DMS153 treated with DMSO at 0.1 percent for 48 hours (cell line): Measurements from ENCODE around the gene EDAR.

Source experiments
- DNase-seq: peaks from one replicate; lab custom pipeline; 2025; ENCODE audit not compliant: unreplicated experiment; lab: John Stamatoyannopoulos, UW

EDAR gene

DNA sequence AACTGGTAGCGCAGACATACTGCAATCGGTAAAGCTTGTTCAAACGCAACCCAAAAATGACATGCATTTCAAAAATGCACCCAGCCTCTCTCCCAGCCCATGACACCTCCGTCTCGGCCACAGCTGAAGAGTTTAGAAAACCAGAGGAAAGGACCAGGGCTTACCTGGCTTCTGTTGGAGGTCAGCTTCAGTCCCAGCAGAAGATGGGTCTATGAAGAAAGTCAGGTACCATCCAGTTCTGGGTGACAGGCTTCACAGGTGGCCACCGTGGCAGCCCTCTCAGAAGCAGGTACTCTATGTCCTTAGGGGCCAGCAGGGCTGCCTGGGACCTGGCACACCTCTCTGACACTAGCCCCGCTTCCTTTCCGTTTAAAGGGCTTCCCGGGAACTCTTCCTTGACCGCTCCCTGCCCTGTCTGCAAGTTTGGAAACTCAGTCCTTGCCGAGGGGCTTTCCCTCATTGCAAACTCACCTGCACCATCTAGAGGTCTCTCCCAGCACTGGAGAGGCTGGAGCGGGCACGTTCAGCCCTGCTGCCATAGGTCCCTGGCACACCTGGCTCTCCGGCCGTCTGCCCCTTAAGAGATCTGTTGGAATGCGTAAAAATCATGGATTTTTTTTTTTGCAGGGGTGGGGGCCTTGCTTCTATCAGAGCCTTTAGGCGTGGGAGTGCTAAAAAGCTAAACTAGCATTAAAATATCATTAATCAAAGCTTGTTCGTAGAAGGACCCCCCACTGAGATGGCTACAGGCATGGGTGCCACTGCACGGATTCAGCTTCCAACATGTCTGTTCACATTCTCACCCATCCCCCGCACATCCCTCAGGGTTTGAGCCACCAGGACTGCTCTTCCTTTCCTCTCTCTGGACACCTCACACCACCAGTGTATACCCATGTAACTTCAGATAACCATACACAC lies at the start of gene EDAR:
EDAR (minus strand) TSS at position 425 of the 918 bp plus-strand sequence. CDS start 58,206 bp downstream, outside the sequence.
- DNase-seq: peak; percentile 4

DNA sequence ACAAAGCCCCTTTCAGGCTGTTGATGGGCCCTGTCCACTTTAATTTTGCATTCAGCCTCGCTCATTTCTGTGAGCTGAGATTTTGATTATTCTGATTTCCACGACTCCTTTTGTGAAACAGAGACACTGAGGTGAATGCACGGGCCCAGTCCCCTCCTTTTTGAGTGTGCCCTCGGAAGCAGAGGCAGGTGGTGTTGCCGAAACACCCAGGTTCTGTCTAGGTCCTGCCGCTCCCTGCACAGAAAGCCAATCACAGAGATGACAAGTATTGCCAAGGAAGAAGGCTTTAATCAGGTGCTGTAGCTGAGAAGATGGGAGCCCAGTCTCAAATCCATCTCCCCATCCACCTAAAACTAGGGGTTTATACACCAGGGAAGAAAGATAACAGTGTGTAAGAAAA lies 44.2 kb upstream of the EDAR start:
- DNase-seq: no peak

DNA sequence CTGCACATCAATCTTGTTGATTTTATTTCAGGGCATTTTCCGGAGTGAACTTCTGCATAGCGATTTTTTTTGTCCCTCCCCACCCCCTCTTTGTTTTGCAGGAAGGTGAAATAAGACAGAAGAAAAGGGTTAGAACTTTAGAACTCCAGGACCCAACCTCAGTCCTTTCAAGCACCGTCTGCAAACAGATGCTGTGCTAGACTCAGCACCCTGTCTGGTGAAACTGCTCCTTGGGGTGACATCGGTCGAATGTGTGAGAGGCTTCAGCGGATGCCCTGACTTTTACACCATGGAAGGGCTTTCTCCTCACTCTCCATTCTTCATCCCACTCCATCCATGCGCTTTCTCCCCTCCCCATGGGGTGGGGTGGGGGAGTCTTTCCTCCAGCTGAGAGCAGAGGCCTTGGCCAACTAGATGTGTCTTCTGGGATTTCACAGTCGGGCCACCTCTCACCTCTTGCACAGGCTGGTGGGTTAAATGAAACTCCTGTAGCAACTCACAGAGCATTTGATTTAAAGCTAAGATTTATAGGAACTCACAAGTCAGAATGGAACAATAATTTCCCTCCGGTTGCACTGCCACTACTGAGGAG lies 43.3 kb upstream of the EDAR start:
- no peak for DNase-seq

GRCh38 chr2:109031476-109032228 lies 42.6 kb upstream of the EDAR start:
- DNase-seq: peak; percentile 23

DNA sequence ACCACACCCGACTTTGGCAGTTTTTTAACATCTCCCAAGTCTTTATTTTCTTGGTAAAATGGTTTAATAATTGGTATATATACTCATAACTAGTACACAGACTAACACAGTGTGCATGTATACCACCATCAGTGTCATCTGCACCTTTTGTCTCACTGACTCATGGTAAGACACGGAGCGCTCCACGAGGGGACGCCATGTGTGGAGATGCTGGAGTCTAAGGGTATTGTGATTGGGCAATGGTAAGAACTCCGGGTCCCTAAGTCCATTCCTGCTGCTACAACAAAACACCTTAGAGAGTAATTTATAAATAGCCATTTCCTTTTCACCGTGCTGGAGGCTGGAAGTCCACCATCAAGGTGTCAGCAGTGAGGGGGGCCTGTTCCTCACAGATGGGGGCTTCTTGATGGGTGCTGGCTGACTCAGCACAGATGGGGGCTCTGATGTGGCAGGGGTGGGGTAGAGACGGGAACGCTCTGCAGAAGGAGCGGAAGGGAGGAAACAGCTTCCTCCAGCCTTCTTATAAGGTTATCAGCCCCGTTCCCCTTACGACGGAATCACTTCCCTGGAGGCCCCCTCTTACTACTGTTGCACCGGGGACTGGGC lies 42.0 kb upstream of the EDAR start:
- no peak for DNase-seq

DNA sequence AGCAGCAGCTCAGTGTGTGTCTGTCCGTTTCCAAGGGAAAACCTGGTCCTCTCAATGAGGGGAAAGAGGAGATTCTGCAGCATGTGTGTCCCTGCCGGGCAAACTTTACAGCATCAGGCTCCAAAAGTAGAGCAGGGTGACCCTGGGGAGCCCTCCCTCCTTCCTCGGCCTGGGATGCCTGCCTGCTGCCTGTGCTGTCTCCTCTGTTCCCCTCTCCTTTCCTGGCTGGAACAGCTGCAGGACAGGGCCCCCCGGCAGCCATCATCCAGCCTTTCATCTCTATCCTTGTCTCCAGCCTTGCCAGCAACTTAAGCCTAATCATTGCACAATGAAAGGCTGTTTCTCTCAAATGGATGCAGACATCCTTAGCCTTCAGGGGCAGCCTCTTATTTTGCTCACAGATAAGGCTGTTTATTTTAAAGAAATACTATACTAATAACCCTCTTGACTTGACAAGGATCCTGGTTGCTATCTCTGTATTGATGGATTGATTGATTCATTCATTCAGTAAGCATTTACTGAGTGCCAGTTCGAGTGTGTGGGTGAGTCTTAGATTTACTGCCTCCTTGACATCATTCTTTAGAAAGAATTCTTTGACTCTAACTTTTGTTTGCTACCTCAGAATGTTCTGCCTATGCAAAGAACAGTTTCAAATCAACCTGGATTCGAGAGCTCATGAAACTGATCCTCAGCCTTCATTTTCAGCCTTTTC lies 40.6 kb upstream of the EDAR start:
- no peak for DNase-seq

DNA sequence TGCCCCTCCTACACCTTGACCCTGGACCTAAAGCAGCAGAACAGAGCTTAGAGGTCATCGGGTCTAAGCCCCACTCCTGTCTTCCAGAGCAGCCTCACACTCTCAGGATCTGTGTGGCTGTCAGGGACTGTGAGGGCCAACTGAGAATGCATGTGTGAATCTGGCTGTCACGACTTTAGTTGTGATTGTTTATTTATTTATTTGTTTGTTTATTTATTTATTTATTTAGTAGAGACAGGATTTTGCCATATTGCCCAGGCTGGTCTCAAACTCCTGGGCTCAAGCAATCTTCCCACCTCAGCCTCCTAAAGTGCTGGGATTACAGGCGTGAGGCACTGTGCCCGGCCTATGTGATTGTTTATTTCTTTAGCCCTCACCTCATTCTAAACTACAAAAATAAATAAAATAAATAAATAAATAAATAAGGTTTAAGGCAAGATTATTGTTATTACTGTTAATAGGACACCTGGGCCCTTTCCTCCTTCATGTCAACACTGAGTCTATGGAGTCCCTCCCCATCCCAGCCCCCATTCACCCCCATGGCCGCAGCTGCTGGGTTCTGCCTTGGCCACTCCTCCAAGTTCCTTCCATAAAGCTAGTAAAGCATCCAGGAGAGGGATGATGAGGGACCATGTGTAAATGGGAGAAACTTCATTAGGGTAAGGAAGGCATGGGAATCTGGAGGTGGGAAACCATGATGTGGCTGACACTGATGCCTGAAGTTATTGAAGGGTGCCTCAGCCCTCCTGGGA lies 39.9 kb upstream of the EDAR start:
- DNase-seq: no peak

DNA sequence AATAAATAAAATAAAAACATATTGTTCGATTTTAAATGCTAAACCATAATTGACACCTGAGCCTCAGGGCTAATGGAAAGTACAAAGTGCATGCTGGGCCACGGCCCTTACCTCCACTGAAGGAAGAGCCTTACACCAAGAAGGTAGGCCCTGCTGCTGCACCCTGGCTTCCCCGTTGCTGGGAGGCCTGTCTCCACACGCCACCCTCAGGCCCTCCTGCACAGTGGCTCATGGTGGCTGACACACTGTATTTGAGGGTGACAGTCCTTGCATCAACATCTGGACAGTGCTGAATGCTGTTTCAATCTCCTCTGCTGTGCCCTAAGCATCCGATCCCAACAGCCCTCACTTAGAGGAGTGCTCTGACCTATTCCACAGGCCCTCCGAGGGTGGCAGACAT lies 39.3 kb upstream of the EDAR start:
- DNase-seq: no peak

DNA sequence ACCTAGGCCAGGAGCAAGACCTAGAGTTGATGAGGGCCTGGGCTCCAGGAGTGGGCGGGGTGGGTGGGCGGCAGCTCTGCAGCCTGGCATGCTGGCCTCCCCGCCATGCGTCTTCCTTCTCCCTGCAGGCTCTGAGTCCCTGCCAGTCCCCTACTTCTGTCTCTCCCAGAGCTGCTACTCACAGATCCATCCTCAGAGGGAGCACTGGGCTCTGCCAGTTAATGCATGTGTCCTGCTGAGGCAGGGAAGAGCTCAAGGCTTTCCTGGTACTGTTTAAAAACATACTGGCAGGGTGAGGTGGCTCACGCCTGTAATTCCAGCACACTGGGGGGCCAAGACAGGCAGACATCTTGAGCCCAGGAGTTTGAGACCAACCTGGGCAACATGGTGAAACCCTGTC lies 38.7 kb upstream of the EDAR start:
- no peak for DNase-seq

GRCh38 chr2:109024477-109024876 lies 35.5 kb upstream of the EDAR start:
- no peak for DNase-seq

DNA sequence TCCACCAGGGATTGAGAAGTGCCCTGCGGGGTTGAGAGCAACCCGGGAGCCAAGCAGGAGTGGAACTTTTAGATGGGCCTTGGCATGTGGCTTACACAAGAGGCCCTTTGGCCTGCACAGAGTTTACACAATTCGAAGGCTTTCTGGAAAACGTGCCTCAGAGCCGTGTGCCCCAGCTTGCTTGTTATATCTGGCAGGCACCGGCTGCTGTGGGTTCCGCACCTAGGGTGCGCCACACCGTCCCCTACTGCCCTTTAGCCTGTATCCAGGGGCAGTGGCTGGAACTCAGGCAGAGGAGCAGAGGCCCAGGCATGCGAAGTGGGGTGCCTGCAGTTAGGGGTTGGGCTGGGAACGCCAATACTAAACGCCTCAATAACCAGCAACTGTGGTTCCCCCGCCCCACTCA lies 32.9 kb upstream of the EDAR start:
- DNase-seq: no peak

GRCh38 chr2:109020217-109020637 lies 31.2 kb upstream of the EDAR start:
- DNase-seq: no peak

DNA sequence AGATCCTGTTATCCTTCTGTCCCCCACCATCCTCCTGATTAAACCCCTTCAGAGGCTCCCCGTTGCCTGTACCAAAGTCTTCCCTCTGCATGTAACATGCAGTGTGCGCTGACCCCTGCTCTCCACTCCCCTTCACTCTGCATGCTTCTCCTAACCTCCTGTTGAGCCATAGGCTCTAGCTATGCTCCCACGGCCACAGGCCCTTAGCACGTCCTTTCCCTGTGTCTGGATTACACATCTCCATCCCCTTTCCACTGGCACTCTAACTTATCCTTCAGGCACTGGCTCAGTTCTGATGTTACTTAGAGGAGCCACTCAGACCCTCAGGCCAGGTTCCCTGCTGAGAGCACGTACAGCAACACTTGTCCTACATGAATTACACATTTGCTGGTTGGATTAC lies 29.4 kb upstream of the EDAR start:
- no peak for DNase-seq

DNA sequence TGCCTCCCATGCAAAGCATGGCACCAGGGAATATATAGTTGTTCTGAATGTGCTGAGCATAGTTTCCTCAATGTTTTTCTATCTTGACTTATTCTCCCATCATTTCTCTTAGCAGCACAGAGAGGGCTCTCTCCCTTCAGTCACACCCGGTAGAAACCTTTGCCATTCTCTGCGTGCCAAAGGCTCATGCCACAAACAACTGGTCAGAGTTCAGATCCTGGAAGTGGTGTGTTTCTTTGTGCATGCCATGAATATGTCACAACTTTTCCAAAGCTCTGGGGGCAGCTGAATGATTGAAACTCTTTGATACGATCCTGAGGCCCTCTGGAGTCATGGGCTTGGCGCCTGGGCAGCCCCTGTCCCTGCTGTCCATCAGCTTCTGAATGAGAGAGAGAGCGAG lies 28.0 kb upstream of the EDAR start:
- no peak for DNase-seq

- no peak for DNase-seq
Measured at GRCh38 chr2:109016376-109016775, 27.4 kb upstream of the EDAR start.

- no peak for DNase-seq
Measured at GRCh38 chr2:109014476-109014875, 25.5 kb upstream of the EDAR start.

DNA sequence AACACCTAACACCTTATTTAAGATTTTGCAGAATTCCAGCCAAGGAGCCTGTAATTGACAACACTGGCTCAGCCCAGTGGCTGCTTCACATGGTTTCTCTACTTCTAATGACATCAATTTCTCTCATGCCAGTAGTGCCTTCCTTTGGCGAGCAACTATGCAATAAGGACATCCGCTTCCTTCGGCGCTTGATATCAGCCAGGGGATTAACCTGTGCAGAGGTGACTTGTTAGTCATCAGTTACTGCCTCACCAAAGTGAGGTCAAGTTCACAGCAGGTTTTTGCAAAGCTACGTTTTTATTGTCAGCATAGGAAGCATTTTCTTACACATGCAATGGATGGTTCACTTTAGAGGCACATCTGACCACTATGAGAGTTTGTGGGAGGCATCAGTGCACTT lies 24.0 kb upstream of the EDAR start:
- no peak for DNase-seq

GRCh38 chr2:109009920-109010610 lies 21.0 kb upstream of the EDAR start:
- DNase-seq: no peak

DNA sequence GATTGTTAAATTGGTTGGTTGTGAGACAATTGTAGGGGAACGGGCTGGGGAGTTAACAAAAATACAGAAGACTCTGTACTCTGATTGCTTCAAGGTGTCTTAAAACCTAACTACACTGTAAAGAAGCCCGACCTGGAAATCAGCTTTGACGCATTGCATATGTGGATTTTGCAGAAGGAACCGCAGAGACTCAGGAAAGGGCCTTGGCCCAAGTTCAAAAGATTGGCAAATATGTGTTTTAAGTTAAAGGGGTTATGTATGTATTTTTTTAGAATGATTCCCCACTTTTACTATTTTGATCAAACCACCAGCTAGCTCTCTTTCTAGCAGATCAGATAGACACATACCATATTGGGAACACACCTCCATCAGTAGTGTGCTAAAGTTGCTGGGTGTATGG lies 18.0 kb upstream of the EDAR start:
- no peak for DNase-seq
